ENCODE data around the gene EPG5. TPM values are rescaled to one million over a fixed set of nuclear protein-coding genes. Genes with fewer than 3 reads are reported as not detected.

EPG5 gene
- total RNA-seq, 1 donor from 2014 or later, result 23.3 TPM

DNA sequence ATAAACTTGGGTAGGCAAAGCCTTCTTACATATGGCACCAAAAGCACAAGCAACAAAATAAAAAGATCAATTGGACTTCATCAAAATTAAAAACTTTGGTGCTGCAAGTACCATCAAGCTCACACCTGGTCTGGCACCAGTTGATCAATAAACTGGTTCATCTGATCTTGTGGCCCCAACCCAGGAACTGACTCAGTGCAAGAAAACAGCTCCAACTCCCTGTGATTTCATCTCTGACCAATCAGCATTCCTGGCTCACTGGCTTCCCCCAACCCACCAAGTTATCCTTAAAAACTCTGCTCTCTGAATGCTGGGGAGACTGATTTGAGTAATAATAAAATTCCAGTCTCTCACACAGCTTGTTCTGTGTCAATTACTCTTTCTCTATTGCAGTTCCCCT lies 8.4 kb downstream of the EPG5 start:
- no peak overlapping the region for H3K27ac Mint-ChIP-seq (ENCODE audit: unreplicated experiment)
- DNase-seq (ENCODE audit: low spot score), result no peak
- H3K4me3 Mint-ChIP-seq (ENCODE audit: unreplicated experiment), result no peak overlapping the region
- no peaks in the 10 kb centered on the region for H3K27me3 Mint-ChIP-seq (ENCODE audit: low read depth)
- TF ChIP-seq, protein P1, sequence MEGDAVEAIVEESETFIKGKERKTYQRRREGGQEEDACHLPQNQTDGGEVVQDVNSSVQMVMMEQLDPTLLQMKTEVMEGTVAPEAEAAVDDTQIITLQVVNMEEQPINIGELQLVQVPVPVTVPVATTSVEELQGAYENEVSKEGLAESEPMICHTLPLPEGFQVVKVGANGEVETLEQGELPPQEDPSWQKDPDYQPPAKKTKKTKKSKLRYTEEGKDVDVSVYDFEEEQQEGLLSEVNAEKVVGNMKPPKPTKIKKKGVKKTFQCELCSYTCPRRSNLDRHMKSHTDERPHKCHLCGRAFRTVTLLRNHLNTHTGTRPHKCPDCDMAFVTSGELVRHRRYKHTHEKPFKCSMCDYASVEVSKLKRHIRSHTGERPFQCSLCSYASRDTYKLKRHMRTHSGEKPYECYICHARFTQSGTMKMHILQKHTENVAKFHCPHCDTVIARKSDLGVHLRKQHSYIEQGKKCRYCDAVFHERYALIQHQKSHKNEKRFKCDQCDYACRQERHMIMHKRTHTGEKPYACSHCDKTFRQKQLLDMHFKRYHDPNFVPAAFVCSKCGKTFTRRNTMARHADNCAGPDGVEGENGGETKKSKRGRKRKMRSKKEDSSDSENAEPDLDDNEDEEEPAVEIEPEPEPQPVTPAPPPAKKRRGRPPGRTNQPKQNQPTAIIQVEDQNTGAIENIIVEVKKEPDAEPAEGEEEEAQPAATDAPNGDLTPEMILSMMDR (IDR thresholded peaks at IDR 0.05), result no peak
- H3K36me3 Mint-ChIP-seq (ENCODE audit: low read depth), result peaks cover 14% of the 10 kb centered on the region
- peaks cover 84% of the 10 kb centered on the region for H3K4me1 Mint-ChIP-seq (ENCODE audit: low read depth)
- no peaks in the 10 kb centered on the region for H3K9me3 Mint-ChIP-seq (ENCODE audit: low read depth)

GRCh38 chr18:45958027-45958426 lies 9.1 kb downstream of the EPG5 start:
- Mint-ChIP-seq H3K4me1 (ENCODE audit: low read depth) (peaks cover 84% of the 10 kb centered on the region), H3K9me3 (ENCODE audit: low read depth) (no peaks in the 10 kb centered on the region), H3K27ac (ENCODE audit: unreplicated experiment) (no peak overlapping the region), H3K36me3 (ENCODE audit: low read depth) (peaks cover 19% of the 10 kb centered on the region), H3K27me3 (ENCODE audit: low read depth) (no peaks in the 10 kb centered on the region), H3K4me3 (ENCODE audit: unreplicated experiment) (no peak overlapping the region)
- DNase-seq (ENCODE audit: low spot score), result no peak
- TF ChIP-seq, protein P1 (IDR thresholded peaks at IDR 0.05), result no peak

GRCh38 chr18:45957100-45957499 lies 10.0 kb downstream of the EPG5 start:
- TF ChIP-seq, protein P1 (IDR thresholded peaks at IDR 0.05), result no peak
- Mint-ChIP-seq H3K4me1 (ENCODE audit: low read depth) (peaks cover 82% of the 10 kb centered on the region), H3K9me3 (ENCODE audit: low read depth) (no peaks in the 10 kb centered on the region), H3K36me3 (ENCODE audit: low read depth) (peaks cover 25% of the 10 kb centered on the region), H3K27ac (ENCODE audit: unreplicated experiment) (peak overlapping the region; percentile 68), H3K27me3 (ENCODE audit: low read depth) (no peaks in the 10 kb centered on the region), H3K4me3 (ENCODE audit: unreplicated experiment) (no peak overlapping the region)
- no peak for DNase-seq (ENCODE audit: low spot score)

DNA sequence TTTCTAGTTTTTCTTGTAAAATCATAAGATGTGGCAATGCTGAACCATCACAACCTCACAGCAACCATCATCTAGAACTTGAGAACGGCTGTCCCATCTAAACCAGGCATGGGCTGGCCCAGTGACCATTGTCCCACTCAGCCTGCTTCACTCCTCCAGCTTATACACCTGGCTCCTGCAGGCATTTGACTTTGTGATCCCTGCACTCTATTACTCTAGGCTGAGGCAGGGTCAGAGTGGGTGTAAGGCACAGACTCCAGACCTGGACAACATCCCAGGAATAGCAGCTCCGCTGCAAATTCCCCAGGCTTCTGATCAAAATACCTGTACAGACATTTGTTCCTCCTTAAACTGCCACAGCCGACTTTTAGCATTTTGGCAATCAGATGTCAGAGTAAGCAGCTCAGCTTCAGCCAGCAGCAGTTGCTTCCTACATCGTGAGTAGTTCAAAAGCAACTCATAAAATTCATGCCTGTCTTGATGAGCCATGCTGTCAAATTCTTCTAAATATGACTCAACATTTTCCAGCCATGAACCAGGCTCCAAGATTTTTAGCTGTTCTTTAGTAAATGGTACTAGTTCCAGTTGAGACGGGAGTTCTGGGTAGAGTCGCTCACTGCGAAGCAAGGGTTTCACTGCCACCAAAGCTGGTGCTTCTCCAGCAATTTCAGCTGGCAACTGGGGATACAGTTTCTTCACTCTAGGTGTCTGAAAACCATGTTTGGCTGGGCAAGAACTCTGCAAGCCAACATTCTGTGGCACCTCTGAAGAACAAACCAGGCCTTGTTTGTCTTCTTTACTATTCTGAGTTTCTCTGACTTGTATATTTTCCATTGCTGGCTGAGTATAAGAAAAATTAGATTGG lies 12.8 kb downstream of the EPG5 start:
- peaks cover 37% of the 10 kb centered on the region for H3K36me3 Mint-ChIP-seq (ENCODE audit: low read depth)
- TF ChIP-seq, protein P1 (IDR thresholded peaks at IDR 0.05), result no peak
- H3K27me3 Mint-ChIP-seq (ENCODE audit: low read depth), result no peaks in the 10 kb centered on the region
- peaks cover 85% of the 10 kb centered on the region for H3K4me1 Mint-ChIP-seq (ENCODE audit: low read depth)
- peak overlapping the region; percentile 86 for H3K27ac Mint-ChIP-seq (ENCODE audit: unreplicated experiment)
- DNase-seq (ENCODE audit: low spot score), result no peak
- H3K4me3 Mint-ChIP-seq (ENCODE audit: unreplicated experiment), result peak overlapping the region; percentile 33
- peaks cover 5% of the 10 kb centered on the region for H3K9me3 Mint-ChIP-seq (ENCODE audit: low read depth)

DNA sequence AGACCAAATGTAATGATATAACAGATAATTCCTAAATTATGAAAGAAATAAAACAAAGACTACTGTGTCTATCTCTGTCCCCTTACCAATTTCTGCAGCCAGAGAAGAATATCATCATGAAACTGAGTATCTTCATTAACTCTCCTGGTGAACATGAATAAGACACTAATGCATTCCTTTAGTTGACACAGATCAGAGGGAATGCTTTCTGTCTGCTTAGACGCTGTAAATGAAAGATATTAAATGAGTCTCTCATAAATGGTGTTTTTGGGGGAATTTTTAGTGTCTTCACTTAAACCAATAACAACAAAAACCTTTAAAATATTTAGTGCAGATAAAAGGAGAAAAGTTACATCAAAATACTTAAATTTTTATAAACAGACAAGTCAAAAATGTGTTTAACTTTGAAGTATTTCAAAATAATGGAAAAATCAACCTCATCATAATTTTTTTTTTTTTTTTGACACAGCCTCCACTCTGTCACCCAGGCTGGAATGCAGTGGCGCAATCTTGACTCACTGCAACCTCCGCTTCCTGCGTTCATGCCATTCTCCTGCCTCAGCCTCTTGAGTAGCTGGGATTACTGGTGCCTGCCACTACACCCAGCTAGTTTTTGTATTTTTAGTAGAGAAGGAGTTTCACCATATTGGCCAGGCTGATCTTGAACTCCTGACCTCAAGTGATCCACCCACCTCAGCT lies 16.0 kb downstream of the EPG5 start:
- DNase-seq (ENCODE audit: low spot score), result no peak
- peaks cover 5% of the 10 kb centered on the region for H3K9me3 Mint-ChIP-seq (ENCODE audit: low read depth)
- H3K4me1 Mint-ChIP-seq (ENCODE audit: low read depth), result peaks cover 57% of the 10 kb centered on the region
- no peaks in the 10 kb centered on the region for H3K27me3 Mint-ChIP-seq (ENCODE audit: low read depth)
- peak overlapping the region; percentile 31 for H3K4me3 Mint-ChIP-seq (ENCODE audit: unreplicated experiment)
- TF ChIP-seq, protein P1 (IDR thresholded peaks at IDR 0.05), result no peak
- peaks cover 62% of the 10 kb centered on the region for H3K36me3 Mint-ChIP-seq (ENCODE audit: low read depth)
- peak overlapping the region; percentile 94 for H3K27ac Mint-ChIP-seq (ENCODE audit: unreplicated experiment)

Measured in chondrocyte (in vitro differentiated cells).